ENCODE measurements around the gene CHADL. TPM values are rescaled to one million over a fixed set of nuclear protein-coding genes. Genes with fewer than 3 reads are reported as not detected.
A peak's percentile ranks its signal among the peaks of the same experiment; 100 is the strongest.

CHADL gene
- total RNA-seq, 1 donor from 2014 or later = 0.43 TPM

- DNase-seq (ENCODE audit: extremely low spot score, unreplicated experiment) = no peak
- peaks cover 17% of the 10 kb centered on the region for H3K36me3 Mint-ChIP-seq (ENCODE audit: unreplicated experiment)
- no peaks in the 10 kb centered on the region for H3K4me1 Mint-ChIP-seq (ENCODE audit: unreplicated experiment)
- no peak overlapping the region for H3K4me3 Mint-ChIP-seq (ENCODE audit: unreplicated experiment)
- no peaks in the 10 kb centered on the region for H3K9me3 Mint-ChIP-seq (ENCODE audit: unreplicated experiment)
- no peak for TF ChIP-seq CTCF (IDR thresholded peaks at IDR 0.05)
- no peaks in the 10 kb centered on the region for H3K27me3 Mint-ChIP-seq (ENCODE audit: unreplicated experiment)
- H3K27ac Mint-ChIP-seq (ENCODE audit: unreplicated experiment) = no peak overlapping the region
Observed at GRCh38 chr22:41223535-41223934, 17.2 kb downstream of the CHADL start.

- no peak for TF ChIP-seq CTCF (IDR thresholded peaks at IDR 0.05)
- no peak for DNase-seq (ENCODE audit: extremely low spot score, unreplicated experiment)
- no peaks in the 10 kb centered on the region for H3K9me3 Mint-ChIP-seq (ENCODE audit: unreplicated experiment)
- peaks cover 2% of the 10 kb centered on the region for H3K4me1 Mint-ChIP-seq (ENCODE audit: unreplicated experiment)
- no peaks in the 10 kb centered on the region for H3K27me3 Mint-ChIP-seq (ENCODE audit: unreplicated experiment)
- peaks cover 17% of the 10 kb centered on the region for H3K36me3 Mint-ChIP-seq (ENCODE audit: unreplicated experiment)
- H3K4me3 Mint-ChIP-seq (ENCODE audit: unreplicated experiment) = no peak overlapping the region
- peak overlapping the region; percentile 57 for H3K27ac Mint-ChIP-seq (ENCODE audit: unreplicated experiment)
Observed at GRCh38 chr22:41222846-41223507, 17.8 kb downstream of the CHADL start.

GRCh38 chr22:41217553-41218157 is 23.1 kb downstream of the CHADL start:
- Mint-ChIP-seq H3K9me3 (ENCODE audit: unreplicated experiment) (no peaks in the 10 kb centered on the region), H3K27ac (ENCODE audit: unreplicated experiment) (peak overlapping the region; percentile 94), H3K4me1 (ENCODE audit: unreplicated experiment) (peaks cover 29% of the 10 kb centered on the region), H3K27me3 (ENCODE audit: unreplicated experiment) (no peaks in the 10 kb centered on the region), H3K4me3 (ENCODE audit: unreplicated experiment) (peak overlapping the region; percentile 53), H3K36me3 (ENCODE audit: unreplicated experiment) (peaks cover 31% of the 10 kb centered on the region)
- no peak for TF ChIP-seq CTCF (IDR thresholded peaks at IDR 0.05)
- no peak for DNase-seq (ENCODE audit: extremely low spot score, unreplicated experiment)

GRCh38 chr22:41216984-41217383 is 23.7 kb downstream of the CHADL start:
- H3K27ac Mint-ChIP-seq (ENCODE audit: unreplicated experiment) = peak overlapping the region; percentile 94
- H3K36me3 Mint-ChIP-seq (ENCODE audit: unreplicated experiment) = peaks cover 34% of the 10 kb centered on the region
- no peak overlapping the region for H3K4me3 Mint-ChIP-seq (ENCODE audit: unreplicated experiment)
- H3K4me1 Mint-ChIP-seq (ENCODE audit: unreplicated experiment) = peaks cover 29% of the 10 kb centered on the region
- H3K9me3 Mint-ChIP-seq (ENCODE audit: unreplicated experiment) = no peaks in the 10 kb centered on the region
- no peak for DNase-seq (ENCODE audit: extremely low spot score, unreplicated experiment)
- TF ChIP-seq CTCF (IDR thresholded peaks at IDR 0.05) = no peak
- H3K27me3 Mint-ChIP-seq (ENCODE audit: unreplicated experiment) = no peaks in the 10 kb centered on the region

GRCh38 chr22:41215926-41216325 is 24.8 kb downstream of the CHADL start:
- Mint-ChIP-seq H3K27ac (ENCODE audit: unreplicated experiment) (no peak overlapping the region), H3K36me3 (ENCODE audit: unreplicated experiment) (peaks cover 31% of the 10 kb centered on the region), H3K4me3 (ENCODE audit: unreplicated experiment) (no peak overlapping the region), H3K4me1 (ENCODE audit: unreplicated experiment) (peaks cover 29% of the 10 kb centered on the region), H3K9me3 (ENCODE audit: unreplicated experiment) (no peaks in the 10 kb centered on the region), H3K27me3 (ENCODE audit: unreplicated experiment) (no peaks in the 10 kb centered on the region)
- TF ChIP-seq CTCF (IDR thresholded peaks at IDR 0.05) = no peak
- no peak for DNase-seq (ENCODE audit: extremely low spot score, unreplicated experiment)
